AML-193 (cell line): ENCODE measurements around the gene PAN2.

ENCODE experiments used
- DNase-seq, 2 experiments: peaks; one replicate each; lab custom pipeline; 2025; lab: John Stamatoyannopoulos, UW

PAN2 gene

DNA sequence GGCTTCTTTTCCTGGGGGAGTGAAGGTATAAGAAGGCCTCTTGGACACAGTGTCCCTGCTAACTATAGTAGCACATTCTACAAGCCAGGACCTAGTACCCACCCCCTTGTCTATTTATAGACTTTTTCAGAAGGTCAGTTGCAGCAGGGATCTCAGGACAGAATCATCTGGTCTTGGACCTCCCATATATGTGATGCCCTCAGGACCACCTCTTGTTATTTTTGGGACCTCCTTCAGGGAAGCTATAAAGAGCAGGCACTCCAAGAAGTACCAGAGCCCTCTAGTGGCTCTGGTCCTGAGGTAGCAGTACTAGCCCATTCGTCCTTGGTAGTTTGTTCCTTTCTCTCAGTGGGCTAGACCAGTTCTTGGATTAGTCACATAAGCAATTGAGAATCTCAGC, 62.8 kb downstream of the PAN2 start:
- DNase-seq: peak; percentile 13 to 31

DNA sequence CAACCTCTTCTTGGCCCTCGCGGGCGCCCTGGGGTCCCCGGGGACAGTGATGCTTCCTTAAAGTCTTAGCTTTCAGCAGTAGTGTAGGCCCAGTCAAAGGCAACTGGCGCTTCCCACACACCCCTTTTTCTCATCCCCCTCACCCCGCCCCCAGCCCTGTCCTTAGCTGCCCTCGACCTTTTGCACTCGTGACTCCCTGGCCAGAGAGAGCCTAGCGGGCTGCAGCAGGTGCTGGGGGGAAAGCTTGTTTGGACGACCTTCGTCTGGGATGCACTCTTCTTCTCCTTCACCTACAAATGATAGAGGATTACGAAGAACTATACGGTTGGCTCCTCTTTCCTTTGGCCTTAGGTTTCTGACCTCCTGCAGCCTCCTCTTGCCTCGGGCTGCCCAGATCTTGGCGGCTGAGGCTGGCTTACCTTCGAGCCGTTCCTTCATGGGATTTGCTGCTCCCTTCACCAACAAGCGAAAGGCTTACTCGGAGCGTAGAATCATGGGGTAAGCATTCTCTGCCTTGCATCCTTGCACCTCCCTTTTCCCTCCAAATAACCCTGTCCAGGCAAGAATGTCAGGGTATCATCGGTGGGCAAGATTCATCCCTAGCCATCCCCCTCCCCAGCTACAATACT, 66.2 kb downstream of the PAN2 start:
- DNase-seq: no peak

DNA sequence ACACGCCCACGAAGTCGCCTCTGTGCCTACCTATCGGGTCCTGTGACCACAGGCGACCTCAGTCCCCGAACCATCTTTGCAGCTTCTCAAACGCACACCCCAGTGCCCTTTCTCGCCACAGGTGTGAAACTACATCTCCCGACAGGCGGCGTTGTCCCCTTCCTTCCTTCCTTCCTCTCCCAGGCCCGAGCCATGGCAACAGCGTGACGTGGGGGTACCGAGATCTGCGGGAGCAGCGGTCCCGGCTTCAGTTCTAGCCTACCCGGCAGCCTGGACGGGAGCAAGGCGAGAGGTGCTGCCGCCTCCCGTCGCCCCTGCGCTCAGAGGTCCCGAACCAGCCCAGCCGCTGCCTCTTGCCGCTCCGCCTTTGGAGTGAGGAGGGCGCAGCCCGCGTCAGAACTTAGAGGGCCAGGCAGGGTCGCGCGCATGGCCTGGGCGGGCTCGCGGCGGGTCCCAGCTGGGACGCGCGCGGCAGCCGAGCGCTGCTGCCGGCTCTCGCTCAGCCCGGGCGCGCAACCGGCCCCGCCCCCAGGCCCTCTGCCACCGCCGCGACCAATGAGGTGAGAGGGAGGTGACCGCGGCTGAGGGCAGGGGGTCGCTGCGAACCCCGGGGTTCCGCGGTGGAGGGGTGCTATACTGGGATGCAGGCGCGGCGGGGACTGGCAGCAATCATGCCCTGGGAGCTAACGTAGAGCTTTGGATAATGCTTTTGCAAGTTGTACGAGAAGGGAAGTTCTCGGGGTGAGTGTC, 66.9 kb downstream of the PAN2 start, which contains the start of gene COQ10A:
TSS of gene COQ10A (plus strand) at position 250 of the 750 bp plus-strand sequence. CDS start at position 427, 177 bp downstream.
- DNase-seq: peak; percentile 72 to 84
